Measurements from ENCODE around the gene CENPM. TPM values are rescaled to one million over a fixed set of nuclear protein-coding genes. Genes with fewer than 3 reads are reported as not detected.
A peak's percentile ranks its signal among the peaks of the same experiment; 100 is the strongest.

CENPM gene
- total RNA-seq, 4 donors from 2014 or later = 14.2 to 71.0 (median 17.8) TPM

- Histone ChIP-seq H3K27ac (no peak within 1 kb of the TSS), H3K36me3 (no peaks in the 10 kb centered on the region), H3K9me3 (no peaks in the 10 kb centered on the region), H3K27me3 (no peaks in the 10 kb centered on the region), H3K4me3 (no peak within 1 kb of the TSS), H3K4me1 (no peaks in the 10 kb centered on the region)
- no peak for TF ChIP-seq POLR2A (IDR thresholded peaks at IDR 0.05)
- TF ChIP-seq CTCF (IDR thresholded peaks at IDR 0.05) = no peak
- DNase-seq = no peak
Observed at GRCh38 chr22:41969110-41969646, 22.2 kb upstream of the CENPM start, which contains the start of gene SEPTIN3. TSS of gene SEPTIN3 (plus strand) at chr22:41969443. CDS start at chr22:41971493, 2,050 bp downstream.

GRCh38 chr22:41968601-41969000 is 21.6 kb upstream of the CENPM start:
- Histone ChIP-seq H3K27me3 (no peaks in the 10 kb centered on the region), H3K27ac (no peak overlapping the region), H3K4me1 (no peaks in the 10 kb centered on the region), H3K36me3 (no peaks in the 10 kb centered on the region), H3K9me3 (no peaks in the 10 kb centered on the region), H3K4me3 (no peak overlapping the region)
- TF ChIP-seq POLR2A (IDR thresholded peaks at IDR 0.05) = no peak
- TF ChIP-seq CTCF (IDR thresholded peaks at IDR 0.05) = no peak
- DNase-seq = peak in 2 of 3 donors; percentile 76 to 78

GRCh38 chr22:41966607-41967240 is 19.8 kb upstream of the CENPM start:
- peak in 2 of 3 donors; percentile 25 to 76 for DNase-seq
- H3K27me3 ChIP-seq = no peaks in the 10 kb centered on the region
- no peak overlapping the region for H3K27ac ChIP-seq
- TF ChIP-seq CTCF (IDR thresholded peaks at IDR 0.05) = peak in 4 of 6 experiments; percentile 44 to 63 (median 59)
- no peak for TF ChIP-seq POLR2A (IDR thresholded peaks at IDR 0.05)
- H3K4me3 ChIP-seq = no peak overlapping the region
- no peaks in the 10 kb centered on the region for H3K4me1 ChIP-seq
- H3K9me3 ChIP-seq = no peaks in the 10 kb centered on the region
- H3K36me3 ChIP-seq = no peaks in the 10 kb centered on the region

GRCh38 chr22:41966225-41966606 is 19.3 kb upstream of the CENPM start:
- Histone ChIP-seq H3K27ac (no peak overlapping the region), H3K9me3 (no peaks in the 10 kb centered on the region), H3K27me3 (no peaks in the 10 kb centered on the region), H3K36me3 (no peaks in the 10 kb centered on the region), H3K4me1 (no peaks in the 10 kb centered on the region), H3K4me3 (no peak overlapping the region)
- DNase-seq = no peak
- no peak for TF ChIP-seq POLR2A (IDR thresholded peaks at IDR 0.05)
- TF ChIP-seq CTCF (IDR thresholded peaks at IDR 0.05) = no peak

GRCh38 chr22:41964112-41964491 is 17.1 kb upstream of the CENPM start:
- TF ChIP-seq CTCF (IDR thresholded peaks at IDR 0.05) (no peak), POLR2A (IDR thresholded peaks at IDR 0.05) (no peak)
- Histone ChIP-seq H3K27me3 (no peaks in the 10 kb centered on the region), H3K27ac (no peak overlapping the region), H3K4me3 (no peak overlapping the region), H3K9me3 (no peaks in the 10 kb centered on the region), H3K36me3 (no peaks in the 10 kb centered on the region), H3K4me1 (no peaks in the 10 kb centered on the region)
- no peak for DNase-seq
